ENCODE data around the gene RNF167.

GRCh38 chr17:4944554-4945175 lies 4.6 kb downstream of the RNF167 start:
- TF ChIP-seq POLR2AphosphoS5 (IDR thresholded peaks at IDR 0.05) (no peak), CTCF (IDR thresholded peaks at IDR 0.05) (no peak)

All from upper lobe of left lung (tissue), 4 donors.